Lower leg skin (tissue), 3 donors: ENCODE results near the gene GAS7.

Experiments used
- POLR2A ChIP-seq, 2 donors: fragments of 450-650 bp; IDR thresholded peaks; one replicate each; pipeline ENCODE4 v1.6.1; 2016 to 2017; ENCODE audit warnings: antibody characterized with exemption in 2 of 2, mild to moderate bottlenecking in 1 of 2, moderate library complexity in 1 of 2
- TF ChIP-seq, protein P1 (sequence below), 3 donors: fragments of 450-650 bp; IDR thresholded peaks; one replicate each; pipeline ENCODE4 v1.5.1; 2016; ENCODE audit warnings: antibody characterized with exemption in 3 of 3, mild to moderate bottlenecking in 3 of 3, moderate library complexity in 2 of 3

DNA sequence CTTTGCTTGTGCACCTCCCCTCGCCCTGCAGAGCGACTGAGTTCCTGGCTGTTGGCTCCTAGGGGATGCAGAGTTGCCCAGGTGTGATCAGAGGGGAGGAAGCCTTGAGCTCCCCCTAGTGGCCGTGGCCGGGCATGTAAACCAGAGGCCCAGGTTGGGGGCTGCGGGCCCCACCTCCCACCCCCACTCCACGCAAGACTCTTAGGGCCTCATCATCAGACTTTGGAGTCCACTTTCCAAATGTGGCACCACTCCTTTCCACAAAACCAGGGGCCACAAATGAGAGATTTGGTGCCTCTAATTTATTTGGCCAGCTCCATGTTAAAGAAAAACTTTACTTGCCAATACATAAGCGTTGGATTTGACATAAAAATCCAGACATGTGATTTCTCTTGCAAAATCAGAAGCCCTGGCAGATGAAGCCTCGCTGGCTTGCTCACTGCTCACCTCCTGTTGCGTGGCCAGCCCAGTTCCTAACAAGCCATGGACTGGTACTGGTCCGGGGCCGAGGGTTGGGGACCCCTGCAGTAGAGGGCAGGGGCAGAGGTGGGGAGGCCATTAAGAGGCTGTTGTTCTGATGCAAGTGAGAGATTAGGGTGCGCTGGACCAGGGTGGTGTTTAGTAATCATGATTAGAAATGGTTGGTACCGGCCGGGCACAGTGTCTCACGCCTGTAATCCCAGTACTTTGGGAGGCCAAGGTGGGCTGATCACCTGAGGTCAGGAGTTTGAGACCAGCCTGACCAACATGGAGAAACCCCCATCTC lies 28.7 kb upstream of the GAS7 start:
- TF ChIP-seq, protein P1, sequence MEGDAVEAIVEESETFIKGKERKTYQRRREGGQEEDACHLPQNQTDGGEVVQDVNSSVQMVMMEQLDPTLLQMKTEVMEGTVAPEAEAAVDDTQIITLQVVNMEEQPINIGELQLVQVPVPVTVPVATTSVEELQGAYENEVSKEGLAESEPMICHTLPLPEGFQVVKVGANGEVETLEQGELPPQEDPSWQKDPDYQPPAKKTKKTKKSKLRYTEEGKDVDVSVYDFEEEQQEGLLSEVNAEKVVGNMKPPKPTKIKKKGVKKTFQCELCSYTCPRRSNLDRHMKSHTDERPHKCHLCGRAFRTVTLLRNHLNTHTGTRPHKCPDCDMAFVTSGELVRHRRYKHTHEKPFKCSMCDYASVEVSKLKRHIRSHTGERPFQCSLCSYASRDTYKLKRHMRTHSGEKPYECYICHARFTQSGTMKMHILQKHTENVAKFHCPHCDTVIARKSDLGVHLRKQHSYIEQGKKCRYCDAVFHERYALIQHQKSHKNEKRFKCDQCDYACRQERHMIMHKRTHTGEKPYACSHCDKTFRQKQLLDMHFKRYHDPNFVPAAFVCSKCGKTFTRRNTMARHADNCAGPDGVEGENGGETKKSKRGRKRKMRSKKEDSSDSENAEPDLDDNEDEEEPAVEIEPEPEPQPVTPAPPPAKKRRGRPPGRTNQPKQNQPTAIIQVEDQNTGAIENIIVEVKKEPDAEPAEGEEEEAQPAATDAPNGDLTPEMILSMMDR (IDR thresholded peaks at IDR 0.05): peak in 1 of 3 donors; percentile 66
- TF ChIP-seq POLR2A (IDR thresholded peaks at IDR 0.05): no peak
